ENCODE results near the gene PIGBOS1. TPM values are rescaled to one million over a fixed set of nuclear protein-coding genes. Genes with fewer than 3 reads are reported as not detected.

Gene PIGBOS1
- total RNA-seq, result 4.9 and 5.3 TPM in 2 replicates

DNA sequence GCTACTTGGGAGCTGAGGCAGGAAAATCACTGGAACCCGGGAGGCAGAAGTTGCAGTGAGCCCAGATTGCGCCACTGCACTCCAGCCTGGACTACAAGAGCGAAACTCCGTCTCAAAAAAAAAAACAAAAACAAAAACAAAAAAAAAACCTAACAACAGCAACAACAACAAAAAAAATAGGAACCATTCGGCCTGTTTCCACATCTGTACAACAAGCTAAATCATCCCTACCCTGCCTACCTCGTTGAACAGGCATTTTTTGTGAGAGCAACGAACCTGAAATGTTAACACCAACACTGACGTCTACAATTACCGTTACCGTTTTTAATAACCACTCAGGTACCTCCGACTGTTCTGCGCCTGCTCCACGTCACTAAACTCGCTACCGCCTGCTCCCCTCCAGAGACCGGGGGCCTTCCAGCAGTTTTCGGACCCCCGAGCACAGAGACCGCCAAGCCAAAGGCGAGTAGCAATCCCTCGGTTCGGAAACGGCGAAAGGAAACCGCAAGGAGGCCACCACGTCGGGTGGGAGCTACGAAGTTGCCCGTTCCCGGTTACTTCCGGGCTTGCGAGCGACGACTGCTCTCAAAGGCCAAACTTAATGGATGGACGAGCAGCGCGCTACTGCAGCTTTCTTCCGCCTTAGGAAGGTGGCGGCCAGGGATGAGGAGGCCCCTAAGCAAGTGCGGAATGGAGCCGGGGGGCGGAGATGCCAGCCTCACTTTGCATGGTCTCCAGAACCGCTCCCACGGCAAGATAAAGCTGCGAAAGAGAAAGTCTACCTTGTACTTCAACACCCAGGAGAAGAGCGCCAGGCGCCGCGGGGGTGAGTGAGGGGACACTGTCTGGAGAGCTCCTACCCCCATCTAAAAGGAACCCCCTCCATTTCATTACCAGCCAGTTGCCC, at the start of gene PIGBOS1, which contains the start of gene PIGB:
Gene PIGBOS1, minus strand, starts transcription at position 536 of the 907 bp plus-strand sequence. CDS start 1,331 bp downstream, outside the sequence.
Gene PIGB, plus strand, starts transcription at position 635 of the 907 bp plus-strand sequence. Its CDS starts 29 bp downstream, at position 664.

DNA sequence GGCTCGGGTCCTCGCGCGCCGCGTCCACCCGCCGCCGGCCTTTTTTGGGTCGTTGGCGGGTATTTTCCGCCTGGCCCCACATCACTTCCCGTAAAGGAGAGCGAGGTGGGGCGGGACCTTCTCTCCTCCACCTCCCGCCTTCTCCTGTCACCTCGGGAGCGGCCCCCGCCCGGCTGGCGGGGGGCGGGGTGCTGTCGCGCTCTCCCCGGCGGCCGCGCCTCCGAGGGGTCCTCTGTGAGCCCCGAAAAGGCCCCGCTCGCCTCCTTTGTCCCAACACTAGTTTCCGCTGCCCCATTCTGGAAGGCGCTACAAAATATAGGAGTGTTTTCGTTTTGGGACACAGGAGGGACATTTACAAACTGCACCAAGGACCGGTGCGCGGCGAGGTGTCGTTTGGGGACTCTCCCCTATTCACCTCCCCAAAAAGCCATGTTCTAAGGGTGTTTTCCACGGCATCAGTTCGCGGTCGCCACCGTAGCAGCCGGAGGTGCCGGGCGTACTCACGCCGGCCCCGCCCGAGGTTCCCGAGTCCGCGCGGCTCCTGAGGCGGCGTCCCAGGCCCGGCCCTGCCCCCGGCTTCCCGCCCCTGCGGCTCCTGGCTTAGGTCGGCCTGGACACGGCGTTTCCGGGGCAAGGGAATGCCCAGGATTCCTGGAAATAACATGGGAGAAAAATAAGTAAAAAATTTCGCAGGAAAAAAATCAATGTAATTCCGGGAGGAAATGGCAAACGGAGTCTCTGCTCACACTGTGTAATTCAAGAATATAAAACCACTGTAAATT, 29.0 kb downstream of the PIGBOS1 start, which contains the start of gene RAB27A:
Gene RAB27A, minus strand, starts transcription at position 68 of the 782 bp plus-strand sequence. CDS start 54,879 bp downstream, outside the sequence.

Other genes starting within 250 kb of the PIGBOS1 start
- 47.9 and 60.5 TPM in 2 replicates for gene RSL24D1, start 122.2 kb downstream of the PIGBOS1 start, total RNA-seq
- 9.1 and 14.3 TPM in 2 replicates for gene RAB27A, start 29.3 kb downstream of the PIGBOS1 start, total RNA-seq
- gene PIGB, start 99 bp upstream of the PIGBOS1 start, total RNA-seq, result 7.9 and 12.6 TPM in 2 replicates
- gene CCPG1, start 89.2 kb upstream of the PIGBOS1 start, total RNA-seq, result 181 and 236 TPM in 2 replicates
- gene PIERCE2, start 89.4 kb upstream of the PIGBOS1 start, total RNA-seq, result 1.7 and 3.1 TPM in 2 replicates
- gene DNAAF4, start 189.1 kb upstream of the PIGBOS1 start, total RNA-seq, result 1.4 and 1.7 TPM in 2 replicates